NCI-H82 (cell line): Measurements from ENCODE around the gene PYM1.

ENCODE experiments used
- DNase-seq: peaks from one replicate; lab custom pipeline; 2025; lab: John Stamatoyannopoulos, UW

Gene PYM1

GRCh38 chr12:55927588-55928502, at the start of gene PYM1:
Gene PYM1 (minus strand): TSS chr12:55927894. CDS start chr12:55927761, 133 bp downstream.
- peak; percentile 92 for DNase-seq

GRCh38 chr12:55974308-55974730, 46.6 kb upstream of the PYM1 start:
- DNase-seq = peak; percentile 77

GRCh38 chr12:55973599-55974307, 46.1 kb upstream of the PYM1 start, which contains the start of gene RAB5B:
Gene RAB5B (plus strand): TSS chr12:55974078. CDS start chr12:55986961, 12,883 bp downstream.
- DNase-seq = peak; percentile 100

GRCh38 chr12:55972911-55973598, 45.4 kb upstream of the PYM1 start:
- peak; percentile 45 for DNase-seq

- DNase-seq = no peak
These were observed 44.8 kb upstream of the PYM1 start for GRCh38 chr12:55972456-55972855.

GRCh38 chr12:55972042-55972441, 44.3 kb upstream of the PYM1 start:
- no peak for DNase-seq

- no peak for DNase-seq
These were observed 43.1 kb upstream of the PYM1 start for GRCh38 chr12:55970775-55971174.

GRCh38 chr12:55969356-55969755, 41.7 kb upstream of the PYM1 start:
- no peak for DNase-seq

- peak; percentile 93 for DNase-seq
These were observed 39.0 kb upstream of the PYM1 start, which contains the start of gene CDK2 for GRCh38 chr12:55966408-55967281. Gene CDK2 (plus strand): TSS chr12:55966830. CDS start chr12:55967009, 179 bp downstream.

GRCh38 chr12:55965941-55966407, 38.3 kb upstream of the PYM1 start, which contains the start of gene PMEL:
Gene PMEL (minus strand): TSS chr12:55966042. CDS start chr12:55966011, 31 bp downstream.
- no peak for DNase-seq

- DNase-seq = no peak
These were observed 37.5 kb upstream of the PYM1 start for GRCh38 chr12:55965240-55965639.

GRCh38 chr12:55963760-55964159, 36.1 kb upstream of the PYM1 start:
- no peak for DNase-seq

- no peak for DNase-seq
These were observed 29.6 kb upstream of the PYM1 start for GRCh38 chr12:55957106-55957859.

- peak; percentile 60 for DNase-seq
These were observed 28.3 kb upstream of the PYM1 start for GRCh38 chr12:55955800-55956508.

- DNase-seq = no peak
These were observed 27.6 kb upstream of the PYM1 start for GRCh38 chr12:55955344-55955743.

GRCh38 chr12:55946553-55946952, 18.9 kb upstream of the PYM1 start:
- DNase-seq = no peak

- no peak for DNase-seq
These were observed 15.0 kb upstream of the PYM1 start for GRCh38 chr12:55942577-55943136.

- no peak for DNase-seq
These were observed 14.4 kb upstream of the PYM1 start for GRCh38 chr12:55942055-55942454.

GRCh38 chr12:55940065-55940732, 12.5 kb upstream of the PYM1 start:
- DNase-seq = peak; percentile 89
